Muscle layer of colon (tissue), 2 donors: ENCODE measurements around the gene PTPRN.

Experiments
- H3K27ac ChIP-seq: one replicate; pipeline ENCODE4 v1.7.0; 2013; ENCODE audit warnings: low read depth, mild to moderate bottlenecking, low read length, moderate library complexity
- H3K27me3 ChIP-seq, 2 donors: one replicate each; pipeline ENCODE4 v1.7.0; 2013; ENCODE audit warnings: low read length in 2 of 2, mild to moderate bottlenecking in 2 of 2; ENCODE audit not compliant: insufficient read depth in 2 of 2, control insufficient read depth in 1 of 2
- H3K36me3 ChIP-seq: one replicate; pipeline ENCODE4 v1.7.0; 2013; ENCODE audit warnings: mild to moderate bottlenecking, low read length; ENCODE audit not compliant: insufficient read depth
- H3K4me1 ChIP-seq: one replicate; pipeline ENCODE4 v1.7.0; 2013; ENCODE audit warnings: mild to moderate bottlenecking, low read length; ENCODE audit not compliant: insufficient read depth
- H3K4me3 ChIP-seq, 2 donors: one replicate each; pipeline ENCODE4 v1.7.0; 2013; ENCODE audit warnings: low read length in 2 of 2, low read depth in 1 of 2, mild to moderate bottlenecking in 1 of 2, moderate library complexity in 1 of 2
- H3K9ac ChIP-seq: one replicate; pipeline ENCODE4 v1.7.0; 2013; ENCODE audit warnings: low read length
- H3K9me3 ChIP-seq: one replicate; pipeline ENCODE4 v1.7.0; 2013; ENCODE audit warnings: mild to moderate bottlenecking, low read length
- donor health status: abdominal sarcoma.
- donor health status: Adenocarcinoma of cecum.

PTPRN gene

GRCh38 chr2:219309278-219309677 is at the start of gene PTPRN:
TSS of gene PTPRN (minus strand) at chr2:219309401. CDS start at chr2:219309332, 69 bp downstream.
- Histone ChIP-seq H3K9ac (no peak within 1 kb of the TSS), H3K27me3 (peaks cover 11 to 45% of the 10 kb centered on the region in 2 donors), H3K4me1 (no peaks in the 10 kb centered on the region), H3K9me3 (no peaks in the 10 kb centered on the region), H3K27ac (no peak within 1 kb of the TSS), H3K36me3 (no peaks in the 10 kb centered on the region), H3K4me3 (no peak within 1 kb of the TSS)

- Histone ChIP-seq H3K4me1 (peaks cover 10% of the 10 kb centered on the region), H3K27ac (no peak overlapping the region), H3K4me3 (no peak overlapping the region), H3K9me3 (no peaks in the 10 kb centered on the region), H3K27me3 (peaks cover 10 to 40% of the 10 kb centered on the region in 2 donors), H3K36me3 (no peaks in the 10 kb centered on the region), H3K9ac (no peak overlapping the region)
Observed at GRCh38 chr2:219358170-219359075, 49.2 kb upstream of the PTPRN start.

DNA sequence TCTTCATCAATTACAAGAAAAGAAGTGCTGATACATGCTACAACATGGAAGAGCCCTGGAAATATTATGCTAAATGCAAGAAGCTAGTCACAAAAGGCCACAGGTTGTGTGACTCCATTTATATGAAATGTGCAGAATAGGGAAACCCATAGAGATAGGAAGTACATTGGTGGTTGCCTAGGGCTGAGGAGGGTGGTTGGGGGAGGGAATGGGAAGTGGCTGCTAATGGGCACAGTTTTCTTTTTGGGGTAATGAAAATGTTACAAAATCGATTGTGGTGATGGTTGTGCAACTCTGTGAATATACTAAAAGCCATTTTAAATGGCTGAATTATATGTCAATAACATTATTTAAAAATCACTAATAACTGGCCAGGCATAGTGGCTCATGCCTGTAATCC is 47.6 kb upstream of the PTPRN start:
- Histone ChIP-seq H3K9me3 (no peaks in the 10 kb centered on the region), H3K36me3 (no peaks in the 10 kb centered on the region), H3K27me3 (peaks cover 10 to 40% of the 10 kb centered on the region in 2 donors), H3K9ac (no peak overlapping the region), H3K4me1 (peaks cover 4% of the 10 kb centered on the region), H3K27ac (no peak overlapping the region), H3K4me3 (no peak overlapping the region)

DNA sequence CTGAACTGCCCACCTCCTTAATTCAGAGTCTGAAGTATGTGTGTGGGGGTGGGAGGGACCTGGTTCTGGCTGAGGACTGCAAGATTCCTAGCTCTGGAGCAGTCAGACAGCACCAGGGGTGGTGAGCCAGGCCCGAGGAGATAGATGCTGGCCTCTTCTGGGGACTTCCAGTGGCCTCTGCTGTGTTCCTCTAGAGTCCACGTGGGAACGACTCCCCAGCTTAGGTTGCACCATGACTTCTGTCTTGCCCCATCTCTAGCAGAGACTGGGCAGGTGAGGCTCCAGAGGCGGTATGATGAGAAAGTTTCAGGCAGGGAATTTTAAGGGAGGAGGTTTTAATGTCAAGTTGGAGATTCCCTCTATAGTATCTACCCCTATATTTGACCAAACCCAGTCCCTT is 45.4 kb upstream of the PTPRN start:
- no peak overlapping the region for H3K27ac ChIP-seq
- no peaks in the 10 kb centered on the region for H3K9me3 ChIP-seq
- peaks cover 4% of the 10 kb centered on the region for H3K4me1 ChIP-seq
- H3K27me3 ChIP-seq = peaks cover 10 to 50% of the 10 kb centered on the region in 2 donors
- no peak overlapping the region for H3K9ac ChIP-seq
- no peaks in the 10 kb centered on the region for H3K36me3 ChIP-seq
- H3K4me3 ChIP-seq = no peak overlapping the region

- Histone ChIP-seq H3K27me3 (peaks cover 10 to 40% of the 10 kb centered on the region in 2 donors), H3K27ac (no peak overlapping the region), H3K4me1 (no peaks in the 10 kb centered on the region), H3K9me3 (no peaks in the 10 kb centered on the region), H3K36me3 (no peaks in the 10 kb centered on the region), H3K4me3 (no peak overlapping the region), H3K9ac (no peak overlapping the region)
Observed at GRCh38 chr2:219353129-219353528, 43.9 kb upstream of the PTPRN start.

GRCh38 chr2:219352448-219353023 is 43.3 kb upstream of the PTPRN start:
- Histone ChIP-seq H3K36me3 (no peaks in the 10 kb centered on the region), H3K9ac (no peak overlapping the region), H3K4me1 (no peaks in the 10 kb centered on the region), H3K27ac (no peak overlapping the region), H3K9me3 (no peaks in the 10 kb centered on the region), H3K27me3 (peaks cover 10 to 34% of the 10 kb centered on the region in 2 donors), H3K4me3 (no peak overlapping the region)

GRCh38 chr2:219350710-219351221 is 41.6 kb upstream of the PTPRN start:
- no peak overlapping the region for H3K27ac ChIP-seq
- no peaks in the 10 kb centered on the region for H3K9me3 ChIP-seq
- no peaks in the 10 kb centered on the region for H3K36me3 ChIP-seq
- no peak overlapping the region for H3K4me3 ChIP-seq
- H3K9ac ChIP-seq = no peak overlapping the region
- H3K27me3 ChIP-seq = peaks cover 10 to 25% of the 10 kb centered on the region in 2 donors
- H3K4me1 ChIP-seq = no peaks in the 10 kb centered on the region

DNA sequence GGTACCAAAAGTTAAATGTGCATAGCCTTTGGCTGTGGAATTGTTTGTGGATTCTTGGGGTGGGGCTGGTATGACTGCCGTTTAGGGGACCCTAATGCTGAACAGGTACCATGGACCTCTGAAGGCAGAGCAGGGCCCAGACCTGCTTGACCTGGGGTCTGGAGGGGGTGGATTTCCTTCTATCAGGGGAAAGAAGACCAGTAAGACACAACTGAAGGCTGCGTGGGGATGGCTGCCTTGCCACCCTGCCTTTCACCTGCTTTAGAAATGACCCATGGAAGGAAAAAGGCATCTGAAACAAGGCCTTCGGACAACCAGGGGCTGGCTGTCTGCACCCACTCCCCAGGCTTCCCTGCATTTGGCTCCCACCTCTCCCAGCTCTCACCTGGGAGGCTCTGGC is 41.0 kb upstream of the PTPRN start:
- Histone ChIP-seq H3K27ac (no peak overlapping the region), H3K36me3 (no peaks in the 10 kb centered on the region), H3K4me3 (no peak overlapping the region), H3K9me3 (no peaks in the 10 kb centered on the region), H3K4me1 (no peaks in the 10 kb centered on the region), H3K9ac (no peak overlapping the region), H3K27me3 (peaks cover 10 to 20% of the 10 kb centered on the region in 2 donors)

GRCh38 chr2:219344751-219345430 is 35.7 kb upstream of the PTPRN start:
- no peak overlapping the region for H3K9ac ChIP-seq
- no peak overlapping the region for H3K27ac ChIP-seq

GRCh38 chr2:219335373-219335786 is 26.2 kb upstream of the PTPRN start:
- no peaks in the 10 kb centered on the region for H3K4me1 ChIP-seq
- no peaks in the 10 kb centered on the region for H3K9me3 ChIP-seq
- H3K9ac ChIP-seq = no peak overlapping the region
- no peak overlapping the region for H3K27ac ChIP-seq
- peaks cover 9 to 23% of the 10 kb centered on the region in 2 donors for H3K27me3 ChIP-seq
- no peaks in the 10 kb centered on the region for H3K36me3 ChIP-seq
- no peak overlapping the region for H3K4me3 ChIP-seq

More at GRCh38 chr2:219344751-219345430, 35.7 kb upstream of the PTPRN start:
- no peaks in the 10 kb centered on the region for H3K4me1 ChIP-seq
- H3K36me3 ChIP-seq = no peaks in the 10 kb centered on the region
- no peaks in the 10 kb centered on the region for H3K9me3 ChIP-seq
- H3K4me3 ChIP-seq = no peak overlapping the region
- no peaks in the 10 kb centered on the region for H3K27me3 ChIP-seq

- Histone ChIP-seq H3K27ac (no peak overlapping the region), H3K4me1 (no peaks in the 10 kb centered on the region), H3K27me3 (peaks cover 9 to 23% of the 10 kb centered on the region in 2 donors), H3K9me3 (no peaks in the 10 kb centered on the region), H3K4me3 (no peak overlapping the region), H3K36me3 (no peaks in the 10 kb centered on the region), H3K9ac (no peak overlapping the region)
Observed at GRCh38 chr2:219334076-219334475, 24.9 kb upstream of the PTPRN start.
